H1 (cell line): ENCODE measurements around the gene PEPD. TPM values are rescaled to one million over a fixed set of nuclear protein-coding genes. Genes with fewer than 3 reads are reported as not detected.

Source experiments
- BCL11A ChIP-seq, 2 experiments: IDR thresholded peaks; one replicate each; pipeline ENCODE4 v1.6.1; 2011; ENCODE audit warnings: low read depth in 2 of 2, low read length in 2 of 2, mild to moderate bottlenecking in 2 of 2
- EGR1 ChIP-seq: IDR thresholded peaks from 2 replicates; pipeline ENCODE4 v1.6.1; 2011; ENCODE audit warnings: low read depth, low read length, borderline replicate concordance
- polyA plus RNA-seq, 7 experiments: library from polyadenylated mRNA; depleted of rRNA in 3 of 7; stranded (reverse) in 5 of 7; unstranded in 2 of 7; fragments of >200 nt in 5 of 7; fragments of 200-250 nt in 2 of 7; gene quantifications; 1 replicate in 5 of 7; 2 replicates in 1 of 7; 4 replicates in 1 of 7; pipeline versions ENCODE4 v1.2.1 to v1.2.3, GENCODE V29; 2011 to 2013; ENCODE audit warnings: missing spikeins in 2 of 7, mixed read lengths in 2 of 7
- total RNA-seq: library from RNA; stranded (reverse); fragmentation: NEBNext Ultra II Directional; extraction: Animal tissue kit (Norgen Biotek cat#: 25700); gene quantifications from 2 replicates; pipeline ENCODE4 v1.2.1, GENCODE V29; 2021

PEPD gene
- total and polyA plus RNA-seq, 2 of the 8 experiments (the other 6 are each of a cell fraction or from before 2014, with no cell fraction given) = 84.1 to 178 TPM

GRCh38 chr19:33344573-33344925 is 177.0 kb downstream of the PEPD start (continued):
- TF ChIP-seq BCL11A (IDR thresholded peaks at IDR 0.05; ENCODE audit: low read depth in 2 of 2, low read length in 2 of 2) (no peak), EGR1 (no peak)
- TF ChIP-seq, all 59 proteins: peak for 0
